ENCODE measurements around the gene TMEM178A. TPM values are rescaled to one million over a fixed set of nuclear protein-coding genes. Genes with fewer than 3 reads are reported as not detected.

The TMEM178A gene
- total RNA-seq, 2 experiments from 2014 or later = 0.25 to 0.38 TPM

GRCh38 chr2:39734445-39734844, 68.7 kb downstream of the TMEM178A start:
- H3K79me2 ChIP-seq (ENCODE audit: insufficient read depth, low read depth, low read length) = no peaks in the 10 kb centered on the region
- no peak for DNase-seq (ENCODE audit: low spot score)
- intact Hi-C loops (cut with micrococcal nuclease; ENCODE audit: unreplicated experiment) = loop anchor here (10.0 kb wide), 1 partner anchor 680 kb away; no protein-coding TSS in a partner anchor
- no peak overlapping the region for H3K4me2 ChIP-seq (ENCODE audit: low read length)
- no peaks in the 10 kb centered on the region for H3K4me1 ChIP-seq (ENCODE audit: insufficient read depth, low read length, poor library complexity, severe bottlenecking)
- no peaks in the 10 kb centered on the region for H3K9me3 ChIP-seq (ENCODE audit: low read length)
- H3K27ac ChIP-seq (ENCODE audit: low read depth, low read length, poor library complexity, severe bottlenecking) = no peak overlapping the region
- ChIA-PET CTCF (ENCODE audit: unreplicated experiment) (interaction anchor here (0.6 kb wide), 1 partner anchor 144 kb away, joined by 4 read pairs; no protein-coding TSS in a partner anchor), POLR2A (interaction anchor here (1.1 kb wide), 1 partner anchor 10 kb away, joined by 4 read pairs; no protein-coding TSS in a partner anchor)
- no peak overlapping the region for H3K4me3 ChIP-seq (ENCODE audit: low read depth, low read length, poor library complexity, severe bottlenecking)
- no peaks in the 10 kb centered on the region for H3K9me2 ChIP-seq (ENCODE audit: insufficient read depth, low read length)
- no TSS peak for BruUV-seq (replicated peaks)
- peaks cover 88% of the 10 kb centered on the region for H3K36me3 ChIP-seq (ENCODE audit: insufficient read depth, low read length)
- no peaks in the 10 kb centered on the region for H4K20me1 ChIP-seq (ENCODE audit: insufficient read depth, low read length)
- no peak overlapping the region for H2AFZ ChIP-seq (ENCODE audit: low read length)
- TF ChIP-seq CTCF (conservative IDR thresholded peaks at IDR 0.05; ENCODE audit: low read length) = no peak
- TF ChIP-seq EZH2phosphoT487 (IDR thresholded peaks at IDR 0.05; ENCODE audit: borderline replicate concordance, low read depth, low read length) = no peak

- Histone ChIP-seq H3K9me3 (ENCODE audit: low read length) (no peaks in the 10 kb centered on the region), H3K9me2 (ENCODE audit: insufficient read depth, low read length) (no peaks in the 10 kb centered on the region), H3K4me2 (ENCODE audit: low read length) (no peak overlapping the region), H4K20me1 (ENCODE audit: insufficient read depth, low read length) (no peaks in the 10 kb centered on the region), H3K36me3 (ENCODE audit: insufficient read depth, low read length) (peaks cover 95% of the 10 kb centered on the region), H3K79me2 (ENCODE audit: insufficient read depth, low read depth, low read length) (no peaks in the 10 kb centered on the region), H2AFZ (ENCODE audit: low read length) (no peak overlapping the region), H3K4me3 (ENCODE audit: low read depth, low read length, poor library complexity, severe bottlenecking) (no peak overlapping the region), H3K4me1 (ENCODE audit: insufficient read depth, low read length, poor library complexity, severe bottlenecking) (no peaks in the 10 kb centered on the region), H3K27ac (ENCODE audit: low read depth, low read length, poor library complexity, severe bottlenecking) (no peak overlapping the region)
- TF ChIP-seq EZH2phosphoT487 (IDR thresholded peaks at IDR 0.05; ENCODE audit: borderline replicate concordance, low read depth, low read length) (no peak), CTCF (conservative IDR thresholded peaks at IDR 0.05; ENCODE audit: low read length) (no peak)
- POLR2A ChIA-PET = interaction anchor here (1.3 to 1.5 kb wide), 2 partner anchors 9 to 10 kb away, joined by 3 read pairs; no protein-coding TSS in a partner anchor
- no peak for DNase-seq (ENCODE audit: low spot score)
- intact Hi-C loops (cut with micrococcal nuclease; ENCODE audit: unreplicated experiment) = loop anchor here (10.0 kb wide), 1 partner anchor 681 kb away; no protein-coding TSS in a partner anchor
- CTCF ChIA-PET (ENCODE audit: unreplicated experiment) = no interaction called here
- no TSS peak for BruUV-seq (replicated peaks)
These were observed 69.9 kb downstream of the TMEM178A start for GRCh38 chr2:39735648-39736047.

- intact Hi-C loops (cut with micrococcal nuclease; ENCODE audit: unreplicated experiment) = loop anchor here (10.0 kb wide), 1 partner anchor 682 kb away; no protein-coding TSS in a partner anchor
- no peaks in the 10 kb centered on the region for H3K79me2 ChIP-seq (ENCODE audit: insufficient read depth, low read depth, low read length)
- H3K4me1 ChIP-seq (ENCODE audit: insufficient read depth, low read length, poor library complexity, severe bottlenecking) = no peaks in the 10 kb centered on the region
- TF ChIP-seq EZH2phosphoT487 (IDR thresholded peaks at IDR 0.05; ENCODE audit: borderline replicate concordance, low read depth, low read length) = no peak
- no peak for TF ChIP-seq CTCF (conservative IDR thresholded peaks at IDR 0.05; ENCODE audit: low read length)
- no peak for DNase-seq (ENCODE audit: low spot score)
- no peaks in the 10 kb centered on the region for H4K20me1 ChIP-seq (ENCODE audit: insufficient read depth, low read length)
- no peak overlapping the region for H3K4me2 ChIP-seq (ENCODE audit: low read length)
- no peaks in the 10 kb centered on the region for H3K9me3 ChIP-seq (ENCODE audit: low read length)
- peaks cover 95% of the 10 kb centered on the region for H3K36me3 ChIP-seq (ENCODE audit: insufficient read depth, low read length)
- no peak overlapping the region for H3K27ac ChIP-seq (ENCODE audit: low read depth, low read length, poor library complexity, severe bottlenecking)
- ChIA-PET CTCF (ENCODE audit: unreplicated experiment) (no interaction called here), POLR2A (no interaction called here)
- no peak overlapping the region for H2AFZ ChIP-seq (ENCODE audit: low read length)
- no peaks in the 10 kb centered on the region for H3K9me2 ChIP-seq (ENCODE audit: insufficient read depth, low read length)
- H3K4me3 ChIP-seq (ENCODE audit: low read depth, low read length, poor library complexity, severe bottlenecking) = no peak overlapping the region
- no TSS peak for BruUV-seq (replicated peaks)
These were observed 70.9 kb downstream of the TMEM178A start for GRCh38 chr2:39736640-39737039.
